PFSK-1 (cell line): Measurements from ENCODE around the gene NDST1.

ENCODE experiments used
- POLR2AphosphoS5 ChIP-seq: IDR thresholded peaks from 2 replicates; pipeline ENCODE4 v1.6.1; 2012; ENCODE audit warnings: low read depth, mild to moderate bottlenecking, control low read depth, low read length, moderate library complexity
- REST ChIP-seq, 2 experiments: IDR thresholded peaks; 2 replicates each; pipeline versions ENCODE4 v1.6.1 to v1.8.0; 2011 to 2012; ENCODE audit warnings: low read depth in 2 of 2, low read length in 2 of 2, control low read depth in 1 of 2, inconsistent platforms in 1 of 2, mild to moderate bottlenecking in 1 of 2, moderate library complexity in 1 of 2; ENCODE audit not compliant: insufficient read depth in 1 of 2
- SIN3A ChIP-seq: IDR thresholded peaks from 2 replicates; pipeline ENCODE4 v1.6.1; 2012; ENCODE audit warnings: mild to moderate bottlenecking, low read length, moderate library complexity, borderline replicate concordance; ENCODE audit not compliant: insufficient read depth
- TAF1 ChIP-seq: IDR thresholded peaks from 2 replicates; pipeline ENCODE4 v1.6.1; 2012; ENCODE audit warnings: low read length, control low read depth, borderline replicate concordance; ENCODE audit not compliant: insufficient read depth

GRCh38 chr5:150576449-150576949 lies 68.6 kb downstream of the NDST1 start:
- no peak for TF ChIP-seq POLR2AphosphoS5
- TF ChIP-seq REST (IDR thresholded peaks at IDR 0.05; ENCODE audit: insufficient read depth in 1 of 2, low read depth in 2 of 2, low read length in 2 of 2) = no peak
- no peak for TF ChIP-seq SIN3A
- no peak for TF ChIP-seq TAF1
